Prostate gland (tissue), 2 donors: ENCODE results near the gene ACSF3. TPM values are rescaled to one million over a fixed set of nuclear protein-coding genes. Genes with fewer than 3 reads are reported as not detected.

Experiments used
- DNase-seq: peaks from one replicate; pipeline ENCODE4 v3.0.0-alpha.2; 2019; ENCODE audit warnings: low spot score
- H3K27ac ChIP-seq, 2 donors: fragments of 200-600 bp; sonication (generic); 2 replicates each; pipeline ENCODE4 v1.5.1; 2017 to 2019
- H3K27me3 ChIP-seq: fragments of 200-600 bp; sonication (generic); replicated peaks from 2 replicates; pipeline ENCODE4 v1.5.1; 2019; ENCODE audit not compliant: insufficient read depth
- H3K36me3 ChIP-seq, 2 donors: fragments of 200-600 bp; sonication (generic); 1 replicate in 1 of 2; 2 replicates in 1 of 2; pipeline versions ENCODE4 v1.5.1 to v1.8.1; 2017 to 2019
- H3K4me1 ChIP-seq: fragments of 200-600 bp; sonication (generic); replicated peaks from 2 replicates; pipeline ENCODE4 v1.5.1; 2019
- H3K4me3 ChIP-seq, 2 donors: fragments of 200-600 bp; sonication (generic); 2 replicates each; pipeline ENCODE4 v1.5.1; 2017 to 2019
- H3K9me3 ChIP-seq: fragments of 200-600 bp; sonication (generic); 2 replicates; pipeline ENCODE4 v1.5.1; 2017
- POLR2A ChIP-seq: fragments of 450-650 bp; IDR thresholded peaks from one replicate; pipeline ENCODE4 v1.6.1; 2016; ENCODE audit warnings: antibody characterized with exemption, mild to moderate bottlenecking
- POLR2AphosphoS5 ChIP-seq: sonication (generic); formaldehyde crosslinking; IDR thresholded peaks from one replicate; pipeline ENCODE4 v1.6.1; 2017; ENCODE audit warnings: antibody characterized with exemption
- WGBS: methylation state at CpG from one replicate; pipeline ENCODE4 v1.1.5; 2018; 5-methylcytosine and 5-hydroxymethylcytosine counted together
- intact Hi-C: fragments of 100-400 bp; cut with DNase I; formaldehyde crosslinking; loops from one replicate; pipeline ENCODE4 v1.14.2; 2022
- total RNA-seq, 2 donors: library from RNA; depleted of rRNA; stranded (reverse); fragments of >200 nt; gene quantifications; one replicate each; pipeline ENCODE4 v1.1.0, GENCODE V29; 2016
- TF ChIP-seq, protein P1 (sequence below), 4 experiments: fragments of 200-600 bp in 2 of 4; fragments of 450-650 bp in 2 of 4; sonication (generic) in 2 of 4; IDR thresholded peaks; 1 replicate in 3 of 4; 2 replicates in 1 of 4; pipeline ENCODE4 v1.5.1; 2016 to 2019; ENCODE audit warnings: antibody characterized with exemption in 4 of 4, mild to moderate bottlenecking in 2 of 4, moderate library complexity in 2 of 4

Gene ACSF3
- total RNA-seq, 2 donors from 2014 or later = 42.1 to 80.5 TPM

DNA sequence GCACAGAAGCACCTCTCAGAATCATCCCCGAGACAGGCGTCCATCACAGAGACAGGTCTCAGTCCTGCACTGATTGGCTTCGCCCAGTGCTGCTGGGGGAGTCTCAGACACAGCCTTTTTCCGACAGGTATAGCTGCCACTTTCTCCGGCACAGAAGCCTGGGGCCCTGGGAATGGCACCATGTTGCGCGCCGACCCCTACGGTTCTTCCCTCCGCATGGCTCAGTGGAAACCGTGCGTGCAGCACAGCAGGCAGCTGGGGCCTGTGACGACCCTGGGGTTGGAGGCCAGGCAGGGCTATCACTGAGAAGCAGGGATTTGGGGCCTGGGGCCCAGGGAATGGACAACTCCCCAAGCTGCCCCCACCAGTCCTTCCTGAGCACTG is 48.2 kb downstream of the ACSF3 start:
- intact Hi-C loops = no loop called here
- 99% methylated on average over 10 of the region's 13 CpGs for WGBS
- no peak for TF ChIP-seq POLR2AphosphoS5
- TF ChIP-seq, protein P1, sequence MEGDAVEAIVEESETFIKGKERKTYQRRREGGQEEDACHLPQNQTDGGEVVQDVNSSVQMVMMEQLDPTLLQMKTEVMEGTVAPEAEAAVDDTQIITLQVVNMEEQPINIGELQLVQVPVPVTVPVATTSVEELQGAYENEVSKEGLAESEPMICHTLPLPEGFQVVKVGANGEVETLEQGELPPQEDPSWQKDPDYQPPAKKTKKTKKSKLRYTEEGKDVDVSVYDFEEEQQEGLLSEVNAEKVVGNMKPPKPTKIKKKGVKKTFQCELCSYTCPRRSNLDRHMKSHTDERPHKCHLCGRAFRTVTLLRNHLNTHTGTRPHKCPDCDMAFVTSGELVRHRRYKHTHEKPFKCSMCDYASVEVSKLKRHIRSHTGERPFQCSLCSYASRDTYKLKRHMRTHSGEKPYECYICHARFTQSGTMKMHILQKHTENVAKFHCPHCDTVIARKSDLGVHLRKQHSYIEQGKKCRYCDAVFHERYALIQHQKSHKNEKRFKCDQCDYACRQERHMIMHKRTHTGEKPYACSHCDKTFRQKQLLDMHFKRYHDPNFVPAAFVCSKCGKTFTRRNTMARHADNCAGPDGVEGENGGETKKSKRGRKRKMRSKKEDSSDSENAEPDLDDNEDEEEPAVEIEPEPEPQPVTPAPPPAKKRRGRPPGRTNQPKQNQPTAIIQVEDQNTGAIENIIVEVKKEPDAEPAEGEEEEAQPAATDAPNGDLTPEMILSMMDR (IDR thresholded peaks at IDR 0.05) = no peak
- TF ChIP-seq POLR2A = no peak
- Histone ChIP-seq H3K36me3 (no peaks in the 10 kb centered on the region), H3K9me3 (no peaks in the 10 kb centered on the region), H3K4me3 (no peak overlapping the region), H3K27me3 (no peaks in the 10 kb centered on the region), H3K4me1 (no peaks in the 10 kb centered on the region), H3K27ac (no peak overlapping the region)
- DNase-seq = no peak

DNA sequence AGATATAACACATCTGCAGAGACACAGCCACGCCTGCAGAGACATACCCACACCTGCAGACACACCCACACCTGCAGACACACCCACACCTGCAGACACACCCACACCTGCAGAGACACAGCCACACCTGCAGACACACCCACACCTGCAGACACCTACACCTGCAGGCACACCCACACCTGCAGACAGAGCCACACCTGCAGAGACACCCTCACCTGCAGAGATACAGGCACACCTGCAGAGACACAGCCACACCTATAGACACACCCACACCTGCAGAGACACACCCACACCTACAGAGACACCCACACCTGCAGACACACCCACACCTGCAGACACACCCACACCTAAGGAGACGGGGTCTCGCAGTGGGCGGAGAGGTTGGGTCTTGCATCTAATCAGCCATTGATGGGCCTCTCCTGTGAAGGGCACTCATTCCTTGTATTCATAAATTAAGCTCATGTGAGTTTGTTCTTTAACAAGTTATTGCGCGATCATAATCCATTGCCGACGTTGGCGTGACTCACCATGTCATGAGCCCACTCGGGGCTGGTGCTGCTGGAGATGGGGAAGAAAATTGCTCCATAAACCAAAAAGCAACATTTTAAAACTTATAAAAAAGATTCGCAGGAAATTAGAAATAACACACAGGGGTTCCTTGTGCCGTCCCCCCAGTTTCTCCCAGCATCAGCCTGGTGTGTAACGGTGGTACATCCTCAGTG is 49.0 kb downstream of the ACSF3 start:
- intact Hi-C loops = no loop called here
- H3K27me3 ChIP-seq = no peaks in the 10 kb centered on the region
- DNase-seq = no peak
- no peak overlapping the region for H3K27ac ChIP-seq
- H3K4me1 ChIP-seq = no peaks in the 10 kb centered on the region
- no peaks in the 10 kb centered on the region for H3K36me3 ChIP-seq
- no peak for TF ChIP-seq POLR2AphosphoS5
- TF ChIP-seq POLR2A = no peak
- TF ChIP-seq, protein P1 (IDR thresholded peaks at IDR 0.05) = no peak
- H3K9me3 ChIP-seq = no peaks in the 10 kb centered on the region
- H3K4me3 ChIP-seq = no peak overlapping the region
- WGBS = 89% methylated on average over 13 of the region's 13 CpGs

DNA sequence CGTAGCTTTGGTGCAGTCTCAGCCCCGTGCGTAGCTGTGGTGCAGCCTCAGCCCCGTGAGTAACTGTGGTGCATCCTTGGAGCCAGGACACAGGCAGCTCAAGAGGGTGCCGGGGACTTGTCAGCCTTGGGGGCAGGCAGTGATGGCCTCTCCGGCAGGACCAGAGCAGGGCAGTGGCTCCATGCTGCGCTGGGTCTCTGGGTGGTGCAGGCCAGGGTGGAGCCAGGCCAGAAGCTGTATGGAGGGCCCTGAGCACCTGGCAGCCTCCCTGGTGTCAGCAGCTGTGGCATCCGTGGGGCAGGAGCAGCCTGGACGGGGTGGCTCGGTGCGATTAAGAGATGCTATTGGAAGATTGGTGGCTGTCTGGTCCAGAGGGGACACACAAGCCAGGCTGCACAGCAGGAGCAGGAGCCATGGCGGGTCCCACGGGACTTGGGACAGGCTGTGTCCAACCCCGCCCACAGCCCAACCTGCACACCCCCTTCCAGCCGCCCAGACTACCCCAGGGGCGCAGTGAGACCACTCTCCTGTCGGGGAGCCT is 49.6 kb downstream of the ACSF3 start:
- no peaks in the 10 kb centered on the region for H3K36me3 ChIP-seq
- intact Hi-C loops = no loop called here
- TF ChIP-seq POLR2AphosphoS5 (no peak), POLR2A (no peak)
- TF ChIP-seq, protein P1 (IDR thresholded peaks at IDR 0.05) = no peak
- no peak overlapping the region for H3K27ac ChIP-seq
- no peak overlapping the region for H3K4me3 ChIP-seq
- no peaks in the 10 kb centered on the region for H3K27me3 ChIP-seq
- DNase-seq = no peak
- 94% methylated on average over 16 of the region's 17 CpGs for WGBS
- H3K4me1 ChIP-seq = no peaks in the 10 kb centered on the region
- no peaks in the 10 kb centered on the region for H3K9me3 ChIP-seq

DNA sequence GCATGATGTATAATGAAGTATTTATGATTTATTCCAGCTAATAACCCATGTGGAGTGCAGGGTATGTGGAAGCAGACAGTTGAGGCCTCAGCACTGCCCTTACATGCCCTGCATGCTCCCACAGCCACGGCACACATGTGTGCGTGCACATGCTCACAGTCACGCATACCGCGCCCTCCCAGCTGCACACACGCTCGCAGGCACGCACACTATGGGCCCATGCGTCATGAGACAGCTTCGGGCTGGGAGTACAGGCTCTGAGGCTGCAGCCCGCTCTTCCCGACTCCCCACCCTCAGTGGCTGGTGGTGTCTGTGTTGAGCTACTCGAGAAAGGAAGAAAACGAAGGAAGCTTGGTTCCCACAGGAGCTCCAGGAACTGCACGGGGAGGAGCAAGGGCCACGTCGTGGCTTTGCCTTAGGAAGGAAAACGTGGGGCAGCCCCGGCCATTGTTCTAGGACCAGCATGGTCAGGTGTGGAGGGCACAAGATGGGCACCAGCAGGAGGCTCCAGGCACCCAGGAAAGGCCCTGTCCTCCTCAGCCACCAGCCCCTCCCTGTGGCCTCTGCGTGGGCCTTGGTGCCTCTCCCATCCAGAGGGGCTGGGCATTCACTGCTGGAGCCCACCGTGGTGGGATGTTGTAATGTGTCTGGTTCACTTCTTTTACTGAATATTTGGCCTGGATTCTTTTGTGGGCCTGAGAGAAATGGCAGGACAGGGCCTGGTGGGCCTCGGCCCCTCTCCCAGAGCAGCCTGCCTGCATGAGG is 50.4 kb downstream of the ACSF3 start:
- no peak for TF ChIP-seq POLR2A
- TF ChIP-seq POLR2AphosphoS5 = no peak
- TF ChIP-seq, protein P1 (IDR thresholded peaks at IDR 0.05) = no peak
- intact Hi-C loops = no loop called here
- Histone ChIP-seq H3K4me3 (no peak overlapping the region), H3K36me3 (no peaks in the 10 kb centered on the region), H3K27ac (no peak overlapping the region), H3K27me3 (no peaks in the 10 kb centered on the region), H3K9me3 (no peaks in the 10 kb centered on the region), H3K4me1 (no peaks in the 10 kb centered on the region)
- DNase-seq = no peak
- WGBS = 92% methylated on average over 22 of the region's 22 CpGs
